Neural progenitor cell (in vitro differentiated cells): Measurements from ENCODE around the gene LSP1.

Source experiments
- CTCF ChIP-seq: fragments of 200-600 bp; sonication (generic); IDR thresholded peaks from 2 replicates; pipeline ENCODE4 v1.5.1; 2017; ENCODE audit warnings: antibody characterized with exemption, mild to moderate bottlenecking
- EZH2 ChIP-seq: fragments of 200-600 bp; sonication (generic); IDR thresholded peaks from 2 replicates; pipeline ENCODE4 v1.6.1; 2017; ENCODE audit warnings: antibody characterized with exemption, mild to moderate bottlenecking, moderate library complexity
- EZH2phosphoT487 ChIP-seq: fragments of 200-600 bp; sonication (generic); IDR thresholded peaks from 2 replicates; pipeline ENCODE4 v1.6.1; 2017; ENCODE audit warnings: antibody characterized with exemption

GRCh38 chr11:1930462-1930830 is 77.6 kb downstream of the LSP1 start:
- no peak for TF ChIP-seq CTCF
- TF ChIP-seq EZH2, result no peak
- TF ChIP-seq EZH2phosphoT487, result no peak
